ENCODE data around the gene PDE4C. TPM values are rescaled to one million over a fixed set of nuclear protein-coding genes. Genes with fewer than 3 reads are reported as not detected.
A peak's percentile ranks its signal among the peaks of the same experiment; 100 is the strongest.

The PDE4C gene
- total RNA-seq, 2 donors from 2014 or later = under 0.01 to 0.26 TPM

- no peak overlapping the region for H3K4me3 ChIP-seq
- H3K9me3 ChIP-seq = no peaks in the 10 kb centered on the region
- DNase-seq = no peak
- ATAC-seq = no peak
- H3K27ac ChIP-seq = no peak overlapping the region
- peaks cover 22% of the 10 kb centered on the region for H3K4me1 ChIP-seq
- TF ChIP-seq CTCF (IDR thresholded peaks at IDR 0.05) = no peak
- no peak for TF ChIP-seq POLR2A (IDR thresholded peaks at IDR 0.05)
- H3K27me3 ChIP-seq = no peaks in the 10 kb centered on the region
- intact Hi-C loops (cut with DNase I) = no loop called here
- WGBS, 2 donors = 72 to 89% methylated on average over 9 to 18 of the region's 19 CpGs
- no peaks in the 10 kb centered on the region for H3K36me3 ChIP-seq (replicated peaks in 1 of 2; ENCODE audit: insufficient read depth in 1 of 2, low read depth in 2 of 2)
Observed at GRCh38 chr19:18176367-18177310, 49.6 kb downstream of the PDE4C start.

GRCh38 chr19:18174983-18175382 lies 51.3 kb downstream of the PDE4C start:
- TF ChIP-seq CTCF (IDR thresholded peaks at IDR 0.05) (no peak), POLR2A (IDR thresholded peaks at IDR 0.05) (no peak)
- H3K27ac ChIP-seq = peak overlapping the region in 2 of 4 donors; percentile 60 to 88

More at GRCh38 chr19:18174983-18175382, 51.3 kb downstream of the PDE4C start:
- no peaks in the 10 kb centered on the region for H3K36me3 ChIP-seq (replicated peaks in 1 of 2; ENCODE audit: insufficient read depth in 1 of 2, low read depth in 2 of 2)
- no peaks in the 10 kb centered on the region for H3K9me3 ChIP-seq
- ATAC-seq (no peak), DNase-seq (no peak)
- intact Hi-C loops (cut with DNase I) = no loop called here
- no peaks in the 10 kb centered on the region for H3K27me3 ChIP-seq
- H3K4me1 ChIP-seq = peaks cover 25% of the 10 kb centered on the region
- no peak overlapping the region for H3K4me3 ChIP-seq
- WGBS, 2 donors = 72 to 82% methylated on average over 6 to 11 of the region's 11 CpGs

Other genes starting within 250 kb of the PDE4C start
- gene ARRDC2, start 218.3 kb downstream of the PDE4C start, total RNA-seq = 10 to 100 TPM; 23.1 to 30.1 TPM
- gene IL12RB1, start 139.5 kb downstream of the PDE4C start, total RNA-seq = 1 to 10 TPM in 1 of 2 donors, not detected in 1; 1.0 TPM
- gene MAST3, start 128.7 kb downstream of the PDE4C start, total RNA-seq = 10 to 100 TPM; 17.6 to 35.3 TPM
- 10 to 100 TPM; 18.9 to 21.8 TPM for gene PIK3R2, start 73.3 kb downstream of the PDE4C start, total RNA-seq
- 10 to 100 TPM; 30.3 to 32.9 TPM for gene IFI30, start 52.6 kb downstream of the PDE4C start, total RNA-seq
- 1 to 10 TPM; 3.4 to 5.6 TPM for gene MPV17L2, start 33.2 kb downstream of the PDE4C start, total RNA-seq
- gene RAB3A, start 22.4 kb downstream of the PDE4C start, total RNA-seq = 1 to 10 TPM in 1 of 2 donors, under 1 TPM in 1; 0.52 to 8.2 TPM
- gene IQCN, start 48.0 kb upstream of the PDE4C start, total RNA-seq = 1 to 10 TPM; 5.6 to 7.0 TPM
- gene JUND, start 55.2 kb upstream of the PDE4C start, total RNA-seq = 100 to 1,000 TPM; 250 to 607 TPM
- 10 to 100 TPM; 45.7 to 94.6 TPM for gene LSM4, start 96.6 kb upstream of the PDE4C start, total RNA-seq
- gene PGPEP1, start 114.2 kb upstream of the PDE4C start, total RNA-seq = 10 to 100 TPM; 22.1 to 37.6 TPM
- 10 to 100 TPM; 40.5 to 86.1 TPM for gene GDF15, start 159.7 kb upstream of the PDE4C start, total RNA-seq
- gene LRRC25, start 171.2 kb upstream of the PDE4C start, total RNA-seq = 1 to 10 TPM in 1 of 2 donors, not detected in 1; 4.4 TPM
- 10 to 100 TPM; 50.1 to 63.9 TPM for gene SSBP4, start 193.0 kb upstream of the PDE4C start, total RNA-seq
- gene ISYNA1, start 211.7 kb upstream of the PDE4C start, total RNA-seq = 10 to 100 TPM; 52.7 to 72.8 TPM

All from body of pancreas (tissue), 4 donors.